SK-N-SH treated with all-trans-retinoic acid at 6 μM for 48 hours (cell line): Measurements from ENCODE around the gene TUBB4B.

Experiments used
- BACH2 ChIP-seq: fragments of 250-450 bp; sonication (Bioruptor Pico); IDR thresholded peaks from 2 replicates; pipeline ENCODE4 v1.9.0; 2021; ENCODE audit warnings: mild to moderate bottlenecking, borderline replicate concordance
- GLIS3 ChIP-seq: fragments of 250-450 bp; sonication (Bioruptor Pico); IDR thresholded peaks from 2 replicates; pipeline ENCODE4 v1.5.0; 2020; ENCODE audit warnings: mild to moderate bottlenecking, moderate library complexity
- OSR1 ChIP-seq: fragments of 250-450 bp; sonication (Bioruptor Pico); IDR thresholded peaks from 2 replicates; pipeline ENCODE4 v1.8.0; 2022; ENCODE audit warnings: moderate library complexity, mild to moderate bottlenecking, inconsistent platforms
- PPARA ChIP-seq: fragments of 250-450 bp; sonication (Bioruptor Pico); IDR thresholded peaks from 2 replicates; pipeline ENCODE4 v1.5.0; 2020; ENCODE audit warnings: mild to moderate bottlenecking, borderline replicate concordance
- TCF4 ChIP-seq: fragments of 250-450 bp; sonication (Bioruptor Pico); IDR thresholded peaks from 2 replicates; pipeline ENCODE4 v1.8.0; 2021; ENCODE audit warnings: mild to moderate bottlenecking, moderate library complexity, borderline replicate concordance
- ZC3H10 ChIP-seq: fragments of 250-450 bp; sonication (Bioruptor Pico); IDR thresholded peaks from 2 replicates; pipeline ENCODE4 v1.5.1; 2021; ENCODE audit warnings: mild to moderate bottlenecking, moderate library complexity
- ZFP3 ChIP-seq: fragments of 250-450 bp; sonication (Bioruptor Pico); IDR thresholded peaks from 2 replicates; pipeline ENCODE4 v1.5.0; 2020; ENCODE audit warnings: mild to moderate bottlenecking, moderate library complexity
- ZFP30 ChIP-seq: fragments of 450-650 bp; formaldehyde crosslinking; IDR thresholded peaks from 2 replicates; pipeline ENCODE4 v1.5.0; 2022; ENCODE audit warnings: mild to moderate bottlenecking, moderate library complexity
- TF ChIP-seq, protein P1 (sequence below): fragments of 250-450 bp; sonication (Bioruptor Pico); IDR thresholded peaks from 2 replicates; pipeline ENCODE4 v1.5.1; 2021; ENCODE audit warnings: mild to moderate bottlenecking, moderate library complexity
- TF ChIP-seq, protein P2 (sequence below): fragments of 250-450 bp; sonication (Bioruptor Pico); IDR thresholded peaks from 2 replicates; pipeline ENCODE4 v1.5.1; 2020; ENCODE audit warnings: low read depth, mild to moderate bottlenecking, moderate library complexity
- TF ChIP-seq, protein P3 (sequence below): fragments of 250-450 bp; sonication (Bioruptor Pico); IDR thresholded peaks from 2 replicates; pipeline ENCODE4 v1.8.0; 2021; ENCODE audit warnings: low read depth, mild to moderate bottlenecking, moderate library complexity, borderline replicate concordance

DNA sequence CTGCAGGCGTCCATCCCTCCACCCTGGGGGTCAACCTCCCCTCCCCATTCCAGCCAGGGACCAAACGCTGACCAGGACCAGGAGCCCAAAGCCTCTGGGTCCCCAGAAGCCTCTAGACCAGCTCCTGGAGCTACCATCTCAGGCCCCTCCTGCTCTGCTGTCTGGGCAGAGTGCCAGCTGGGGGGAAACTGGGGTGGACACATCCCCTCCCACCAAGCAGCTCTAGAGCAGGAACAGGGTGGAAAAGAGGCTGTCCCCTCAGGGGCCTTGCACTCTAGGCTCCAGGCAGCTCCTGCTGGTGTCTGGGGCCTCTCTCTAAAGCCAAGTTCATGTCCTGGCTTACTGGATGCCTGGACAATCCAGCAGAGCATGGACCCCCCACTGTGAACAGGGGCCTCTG is 48.2 kb upstream of the TUBB4B start:
- TF ChIP-seq PPARA (CRISPR knock-in tag) (no peak), ZC3H10 (no peak), OSR1 (no peak), ZFP3 (no peak), TCF4 (CRISPR knock-in tag) (no peak), BACH2 (CRISPR knock-in tag) (no peak), ZFP30 (CRISPR knock-in tag) (no peak), GLIS3 (no peak)
- TF ChIP-seq, protein P1, sequence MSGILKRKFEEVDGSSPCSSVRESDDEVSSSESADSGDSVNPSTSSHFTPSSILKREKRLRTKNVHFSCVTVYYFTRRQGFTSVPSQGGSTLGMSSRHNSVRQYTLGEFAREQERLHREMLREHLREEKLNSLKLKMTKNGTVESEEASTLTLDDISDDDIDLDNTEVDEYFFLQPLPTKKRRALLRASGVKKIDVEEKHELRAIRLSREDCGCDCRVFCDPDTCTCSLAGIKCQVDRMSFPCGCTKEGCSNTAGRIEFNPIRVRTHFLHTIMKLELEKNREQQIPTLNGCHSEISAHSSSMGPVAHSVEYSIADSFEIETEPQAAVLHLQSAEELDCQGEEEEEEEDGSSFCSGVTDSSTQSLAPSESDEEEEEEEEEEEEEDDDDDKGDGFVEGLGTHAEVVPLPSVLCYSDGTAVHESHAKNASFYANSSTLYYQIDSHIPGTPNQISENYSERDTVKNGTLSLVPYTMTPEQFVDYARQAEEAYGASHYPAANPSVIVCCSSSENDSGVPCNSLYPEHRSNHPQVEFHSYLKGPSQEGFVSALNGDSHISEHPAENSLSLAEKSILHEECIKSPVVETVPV: no peak
- TF ChIP-seq, protein P2, sequence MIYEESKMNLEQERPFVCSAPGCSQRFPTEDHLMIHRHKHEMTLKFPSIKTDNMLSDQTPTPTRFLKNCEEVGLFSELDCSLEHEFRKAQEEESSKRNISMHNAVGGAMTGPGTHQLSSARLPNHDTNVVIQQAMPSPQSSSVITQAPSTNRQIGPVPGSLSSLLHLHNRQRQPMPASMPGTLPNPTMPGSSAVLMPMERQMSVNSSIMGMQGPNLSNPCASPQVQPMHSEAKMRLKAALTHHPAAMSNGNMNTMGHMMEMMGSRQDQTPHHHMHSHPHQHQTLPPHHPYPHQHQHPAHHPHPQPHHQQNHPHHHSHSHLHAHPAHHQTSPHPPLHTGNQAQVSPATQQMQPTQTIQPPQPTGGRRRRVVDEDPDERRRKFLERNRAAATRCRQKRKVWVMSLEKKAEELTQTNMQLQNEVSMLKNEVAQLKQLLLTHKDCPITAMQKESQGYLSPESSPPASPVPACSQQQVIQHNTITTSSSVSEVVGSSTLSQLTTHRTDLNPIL (CRISPR knock-in tag): no peak
- TF ChIP-seq, protein P3, sequence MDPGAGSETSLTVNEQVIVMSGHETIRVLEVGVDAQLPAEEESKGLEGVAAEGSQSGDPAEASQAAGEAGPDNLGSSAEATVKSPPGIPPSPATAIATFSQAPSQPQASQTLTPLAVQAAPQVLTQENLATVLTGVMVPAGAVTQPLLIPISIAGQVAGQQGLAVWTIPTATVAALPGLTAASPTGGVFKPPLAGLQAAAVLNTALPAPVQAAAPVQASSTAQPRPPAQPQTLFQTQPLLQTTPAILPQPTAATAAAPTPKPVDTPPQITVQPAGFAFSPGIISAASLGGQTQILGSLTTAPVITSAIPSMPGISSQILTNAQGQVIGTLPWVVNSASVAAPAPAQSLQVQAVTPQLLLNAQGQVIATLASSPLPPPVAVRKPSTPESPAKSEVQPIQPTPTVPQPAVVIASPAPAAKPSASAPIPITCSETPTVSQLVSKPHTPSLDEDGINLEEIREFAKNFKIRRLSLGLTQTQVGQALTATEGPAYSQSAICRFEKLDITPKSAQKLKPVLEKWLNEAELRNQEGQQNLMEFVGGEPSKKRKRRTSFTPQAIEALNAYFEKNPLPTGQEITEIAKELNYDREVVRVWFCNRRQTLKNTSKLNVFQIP: no peak
